ENCODE results near the gene TPPP.
"Not testable (repeated sequence)": the region's sequence is repeated elsewhere in the genome, so short reads cannot be mapped to it uniquely, and the experiment has no call there.

DNA sequence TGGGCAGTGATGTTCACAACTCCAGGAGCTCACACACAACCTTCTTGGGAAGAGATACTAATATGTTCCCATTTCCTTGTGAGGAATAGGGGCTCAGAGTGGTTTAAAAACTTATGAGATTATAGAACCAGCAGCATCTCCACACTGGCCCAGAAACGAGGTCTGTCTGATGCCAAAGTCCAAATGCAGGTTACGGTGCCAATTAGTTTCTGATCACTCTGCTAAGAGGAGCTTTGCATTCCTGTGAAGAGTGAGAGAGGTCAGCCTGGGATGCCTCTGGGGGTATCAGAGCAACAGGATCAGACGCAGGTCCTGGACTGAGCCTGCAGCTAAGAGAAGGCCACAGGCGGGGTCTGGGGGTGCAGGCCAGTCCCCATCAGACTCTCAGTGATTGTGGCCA, 30.2 kb upstream of the TPPP start:
- TF ChIP-seq, protein P1, sequence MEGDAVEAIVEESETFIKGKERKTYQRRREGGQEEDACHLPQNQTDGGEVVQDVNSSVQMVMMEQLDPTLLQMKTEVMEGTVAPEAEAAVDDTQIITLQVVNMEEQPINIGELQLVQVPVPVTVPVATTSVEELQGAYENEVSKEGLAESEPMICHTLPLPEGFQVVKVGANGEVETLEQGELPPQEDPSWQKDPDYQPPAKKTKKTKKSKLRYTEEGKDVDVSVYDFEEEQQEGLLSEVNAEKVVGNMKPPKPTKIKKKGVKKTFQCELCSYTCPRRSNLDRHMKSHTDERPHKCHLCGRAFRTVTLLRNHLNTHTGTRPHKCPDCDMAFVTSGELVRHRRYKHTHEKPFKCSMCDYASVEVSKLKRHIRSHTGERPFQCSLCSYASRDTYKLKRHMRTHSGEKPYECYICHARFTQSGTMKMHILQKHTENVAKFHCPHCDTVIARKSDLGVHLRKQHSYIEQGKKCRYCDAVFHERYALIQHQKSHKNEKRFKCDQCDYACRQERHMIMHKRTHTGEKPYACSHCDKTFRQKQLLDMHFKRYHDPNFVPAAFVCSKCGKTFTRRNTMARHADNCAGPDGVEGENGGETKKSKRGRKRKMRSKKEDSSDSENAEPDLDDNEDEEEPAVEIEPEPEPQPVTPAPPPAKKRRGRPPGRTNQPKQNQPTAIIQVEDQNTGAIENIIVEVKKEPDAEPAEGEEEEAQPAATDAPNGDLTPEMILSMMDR (IDR thresholded peaks at IDR 0.05; ENCODE audit: low read depth, low read length): not testable (repeated sequence)
- TF ChIP-seq EZH2phosphoT487 (IDR thresholded peaks at IDR 0.05; ENCODE audit: low read depth): not testable (repeated sequence)

Measured in OCI-LY3 (cell line).